Activated gamma-delta T cell treated with Interleukin-2 at 50 U/mL for 16 hours (primary cell): ENCODE measurements around the gene EME1.

ENCODE experiments used
- DNase-seq: peaks from one replicate; pipeline ENCODE4 v3.0.0-alpha.2; 2020

Gene EME1

GRCh38 chr17:50428831-50429424, 55.9 kb downstream of the EME1 start:
- DNase-seq, result no peak

- no peak for DNase-seq
These were observed 56.8 kb downstream of the EME1 start for GRCh38 chr17:50429793-50430192.
